ENCODE results near the gene ARHGAP11A. TPM values are rescaled to one million over a fixed set of nuclear protein-coding genes. Genes with fewer than 3 reads are reported as not detected.
A peak's percentile ranks its signal among the peaks of the same experiment; 100 is the strongest.

The ARHGAP11A gene
- total RNA-seq, 2 experiments from 2014 or later, result 50.5 to 134 TPM

- intact Hi-C loops (cut with micrococcal nuclease; ENCODE audit: unreplicated experiment), result no loop called here
- Histone ChIP-seq H4K20me1 (ENCODE audit: insufficient read depth, low read length) (0 out of 2 replicates have a peak, but pooled peaks cover 9% of the 10 kb centered on the region), H3K9me2 (ENCODE audit: insufficient read depth, low read length) (no peaks in the 10 kb centered on the region), H3K4me2 (ENCODE audit: low read length) (0 out of 2 replicates have a peak overlapping the region, but pooled peaks have one; percentile 7), H3K27ac (ENCODE audit: low read depth, low read length, poor library complexity, severe bottlenecking) (no peak overlapping the region), H3K36me3 (ENCODE audit: insufficient read depth, low read length) (peaks cover 98% of the 10 kb centered on the region), H3K4me1 (ENCODE audit: insufficient read depth, low read length, poor library complexity, severe bottlenecking) (peaks cover 31% of the 10 kb centered on the region), H2AFZ (ENCODE audit: low read length) (no peak overlapping the region), H3K9me3 (ENCODE audit: low read length) (no peaks in the 10 kb centered on the region), H3K79me2 (ENCODE audit: insufficient read depth, low read depth, low read length) (peaks cover 39% of the 10 kb centered on the region; the same call in 1 of the 2 replicates), H3K4me3 (ENCODE audit: low read depth, low read length, poor library complexity, severe bottlenecking) (no peak overlapping the region)
- no peak for DNase-seq (ENCODE audit: low spot score)
- TF ChIP-seq EZH2phosphoT487 (IDR thresholded peaks at IDR 0.05; ENCODE audit: borderline replicate concordance, low read depth, low read length), result no peak
- TF ChIP-seq CTCF (conservative IDR thresholded peaks at IDR 0.05; ENCODE audit: low read length), result no peak
- CTCF ChIA-PET (ENCODE audit: unreplicated experiment), result no interaction called here
- BruUV-seq (replicated peaks), result TSS peak; percentile 49
- POLR2A ChIA-PET, result no interaction called here
Measured at GRCh38 chr15:32636908-32637567, 21.7 kb downstream of the ARHGAP11A start.

- no peak overlapping the region for H3K27ac ChIP-seq (ENCODE audit: low read depth, low read length, poor library complexity, severe bottlenecking)
- DNase-seq (ENCODE audit: low spot score), result no peak
- 0 out of 2 replicates have a peak, but pooled peaks cover 9% of the 10 kb centered on the region for H4K20me1 ChIP-seq (ENCODE audit: insufficient read depth, low read length)
- no peaks in the 10 kb centered on the region for H3K9me3 ChIP-seq (ENCODE audit: low read length)
- H3K4me1 ChIP-seq (ENCODE audit: insufficient read depth, low read length, poor library complexity, severe bottlenecking), result peaks cover 31% of the 10 kb centered on the region
- H3K79me2 ChIP-seq (ENCODE audit: insufficient read depth, low read depth, low read length), result peaks cover 39% of the 10 kb centered on the region; the same call in 1 of the 2 replicates
- intact Hi-C loops (cut with micrococcal nuclease; ENCODE audit: unreplicated experiment), result no loop called here
- no peak overlapping the region for H3K4me2 ChIP-seq (ENCODE audit: low read length)
- H3K4me3 ChIP-seq (ENCODE audit: low read depth, low read length, poor library complexity, severe bottlenecking), result no peak overlapping the region
- no TSS peak for BruUV-seq (replicated peaks)
- no peak overlapping the region for H2AFZ ChIP-seq (ENCODE audit: low read length)
- H3K36me3 ChIP-seq (ENCODE audit: insufficient read depth, low read length), result peaks cover 94% of the 10 kb centered on the region
- ChIA-PET CTCF (ENCODE audit: unreplicated experiment) (no interaction called here), POLR2A (no interaction called here)
- H3K9me2 ChIP-seq (ENCODE audit: insufficient read depth, low read length), result no peaks in the 10 kb centered on the region
- no peak for TF ChIP-seq CTCF (conservative IDR thresholded peaks at IDR 0.05; ENCODE audit: low read length)
- TF ChIP-seq EZH2phosphoT487 (IDR thresholded peaks at IDR 0.05; ENCODE audit: borderline replicate concordance, low read depth, low read length), result no peak
Measured at GRCh38 chr15:32637704-32638103, 22.4 kb downstream of the ARHGAP11A start.

- H3K79me2 ChIP-seq (ENCODE audit: insufficient read depth, low read depth, low read length), result peaks cover 23% of the 10 kb centered on the region; the same call in 1 of the 2 replicates
- no TSS peak for BruUV-seq (replicated peaks)
- H2AFZ ChIP-seq (ENCODE audit: low read length), result no peak within 1 kb of the TSS
- ChIA-PET CTCF (ENCODE audit: unreplicated experiment) (no interaction called here), POLR2A (interaction anchor here (0.7 kb wide), 2 partner anchors 19 to 647 kb away, joined by 3 to 5 read pairs; no protein-coding TSS in a partner anchor)
- H4K20me1 ChIP-seq (ENCODE audit: insufficient read depth, low read length), result 0 out of 2 replicates have a peak, but pooled peaks cover 9% of the 10 kb centered on the region
- H3K9me3 ChIP-seq (ENCODE audit: low read length), result no peaks in the 10 kb centered on the region
- intact Hi-C loops (cut with micrococcal nuclease; ENCODE audit: unreplicated experiment), result no loop called here
- H3K9me2 ChIP-seq (ENCODE audit: insufficient read depth, low read length), result no peaks in the 10 kb centered on the region
- TF ChIP-seq CTCF (conservative IDR thresholded peaks at IDR 0.05; ENCODE audit: low read length) (no peak), EZH2phosphoT487 (IDR thresholded peaks at IDR 0.05; ENCODE audit: borderline replicate concordance, low read depth, low read length) (no peak)
- no peak for DNase-seq (ENCODE audit: low spot score)
- peaks cover 9% of the 10 kb centered on the region for H3K4me1 ChIP-seq (ENCODE audit: insufficient read depth, low read length, poor library complexity, severe bottlenecking)
- no peak within 1 kb of the TSS for H3K27ac ChIP-seq (ENCODE audit: low read depth, low read length, poor library complexity, severe bottlenecking)
- peaks cover 80% of the 10 kb centered on the region for H3K36me3 ChIP-seq (ENCODE audit: insufficient read depth, low read length)
- no peak within 1 kb of the TSS for H3K4me3 ChIP-seq (ENCODE audit: low read depth, low read length, poor library complexity, severe bottlenecking)
- no peak within 1 kb of the TSS for H3K4me2 ChIP-seq (ENCODE audit: low read length)
Measured at GRCh38 chr15:32641517-32642059, 26.3 kb downstream of the ARHGAP11A start, which contains the start of gene SCG5. Gene SCG5 (plus strand): TSS chr15:32641710. CDS start chr15:32643593, 1,883 bp downstream.

Data from OCI-LY7 (cell line).